ENCODE data around the gene CDKAL1.

Gene CDKAL1

DNA sequence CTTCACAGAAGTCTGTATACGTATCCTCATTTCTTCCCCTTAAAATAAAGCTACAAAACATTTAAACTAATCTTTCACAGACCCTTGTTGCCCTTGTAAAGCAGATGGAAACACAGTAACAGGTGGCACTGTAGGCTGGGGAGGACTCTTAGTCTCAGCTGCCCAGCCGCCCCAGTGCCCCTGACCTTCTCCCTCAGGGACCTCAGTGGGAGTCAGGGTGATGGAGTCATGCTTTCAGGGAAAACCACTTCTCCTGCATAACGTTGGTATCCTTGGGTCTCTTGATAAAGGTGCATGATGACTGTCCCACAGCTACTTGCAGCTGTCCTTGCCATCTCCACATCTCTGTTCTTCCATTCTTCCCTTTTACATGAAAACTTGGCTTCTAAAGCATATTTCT lies 198.6 kb downstream of the CDKAL1 start:
- TF ChIP-seq, protein P1, sequence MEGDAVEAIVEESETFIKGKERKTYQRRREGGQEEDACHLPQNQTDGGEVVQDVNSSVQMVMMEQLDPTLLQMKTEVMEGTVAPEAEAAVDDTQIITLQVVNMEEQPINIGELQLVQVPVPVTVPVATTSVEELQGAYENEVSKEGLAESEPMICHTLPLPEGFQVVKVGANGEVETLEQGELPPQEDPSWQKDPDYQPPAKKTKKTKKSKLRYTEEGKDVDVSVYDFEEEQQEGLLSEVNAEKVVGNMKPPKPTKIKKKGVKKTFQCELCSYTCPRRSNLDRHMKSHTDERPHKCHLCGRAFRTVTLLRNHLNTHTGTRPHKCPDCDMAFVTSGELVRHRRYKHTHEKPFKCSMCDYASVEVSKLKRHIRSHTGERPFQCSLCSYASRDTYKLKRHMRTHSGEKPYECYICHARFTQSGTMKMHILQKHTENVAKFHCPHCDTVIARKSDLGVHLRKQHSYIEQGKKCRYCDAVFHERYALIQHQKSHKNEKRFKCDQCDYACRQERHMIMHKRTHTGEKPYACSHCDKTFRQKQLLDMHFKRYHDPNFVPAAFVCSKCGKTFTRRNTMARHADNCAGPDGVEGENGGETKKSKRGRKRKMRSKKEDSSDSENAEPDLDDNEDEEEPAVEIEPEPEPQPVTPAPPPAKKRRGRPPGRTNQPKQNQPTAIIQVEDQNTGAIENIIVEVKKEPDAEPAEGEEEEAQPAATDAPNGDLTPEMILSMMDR (IDR thresholded peaks at IDR 0.05) = no peak
- H3K9ac ChIP-seq = no peak overlapping the region
- no peaks in the 10 kb centered on the region for H3K4me1 ChIP-seq
- no peak overlapping the region for H3K4me2 ChIP-seq (ENCODE audit: low read length)
- H3K27ac ChIP-seq = no peak overlapping the region
- H3K9me3 ChIP-seq (ENCODE audit: control insufficient read depth, low read length) = no peaks in the 10 kb centered on the region
- no peak overlapping the region for H3K4me3 ChIP-seq (ENCODE audit: low read depth, low read length)
- H3K27me3 ChIP-seq (ENCODE audit: control insufficient read depth, insufficient read depth, low read length) = no peaks in the 10 kb centered on the region
- no peak overlapping the region for H2AFZ ChIP-seq
- H3K36me3 ChIP-seq (ENCODE audit: control insufficient read depth, insufficient read depth, low read length) = no peaks in the 10 kb centered on the region
- H3K79me2 ChIP-seq = no peaks in the 10 kb centered on the region

DNA sequence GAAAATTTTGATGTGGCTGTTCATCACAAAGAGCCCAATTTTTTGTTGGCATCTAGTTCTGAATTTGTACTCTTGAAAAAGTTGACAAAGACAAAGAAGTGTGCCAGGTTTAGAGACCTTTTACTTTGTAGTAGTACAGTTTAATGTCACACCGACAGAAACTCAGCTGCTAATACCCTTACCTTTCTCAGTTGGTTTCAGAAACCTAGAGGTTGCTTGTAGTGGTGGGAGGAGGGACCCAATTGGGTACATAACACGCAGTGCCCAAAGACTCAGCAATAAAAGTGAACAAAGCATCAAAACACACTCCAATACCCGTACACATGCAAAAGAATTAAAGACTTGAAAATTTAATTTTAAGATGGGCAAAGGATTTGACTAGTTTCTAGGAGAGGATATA lies 203.7 kb downstream of the CDKAL1 start:
- Histone ChIP-seq H3K4me2 (ENCODE audit: low read length) (no peak overlapping the region), H3K4me1 (no peaks in the 10 kb centered on the region), H3K9me3 (ENCODE audit: control insufficient read depth, low read length) (no peaks in the 10 kb centered on the region), H3K9ac (no peak overlapping the region), H3K27ac (no peak overlapping the region), H3K27me3 (ENCODE audit: control insufficient read depth, insufficient read depth, low read length) (no peaks in the 10 kb centered on the region), H2AFZ (no peak overlapping the region), H3K79me2 (no peaks in the 10 kb centered on the region), H3K36me3 (ENCODE audit: control insufficient read depth, insufficient read depth, low read length) (no peaks in the 10 kb centered on the region), H3K4me3 (ENCODE audit: low read depth, low read length) (no peak overlapping the region)
- TF ChIP-seq, protein P1 (IDR thresholded peaks at IDR 0.05) = no peak

DNA sequence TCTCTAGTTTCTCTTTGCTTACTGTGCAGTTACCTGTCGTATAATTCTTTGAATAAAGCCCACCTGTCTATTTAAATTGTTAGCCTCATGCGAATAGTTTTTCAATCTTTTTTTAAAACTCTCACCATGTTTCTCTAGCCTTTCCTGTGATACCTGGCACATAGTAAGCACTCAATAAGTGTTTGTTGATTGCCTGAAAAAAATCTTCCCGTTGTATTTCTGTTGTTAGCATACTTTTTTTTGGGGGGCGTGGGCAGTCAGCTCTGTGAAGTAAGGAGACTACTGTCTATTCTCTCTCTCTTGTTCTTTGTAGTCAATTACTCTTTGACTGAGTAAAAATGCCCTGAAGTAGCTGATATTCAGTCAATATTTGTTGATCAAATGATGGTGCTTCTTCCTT lies 205.8 kb downstream of the CDKAL1 start:
- Histone ChIP-seq H3K4me1 (no peaks in the 10 kb centered on the region), H3K36me3 (ENCODE audit: control insufficient read depth, insufficient read depth, low read length) (no peaks in the 10 kb centered on the region), H3K27me3 (ENCODE audit: control insufficient read depth, insufficient read depth, low read length) (no peaks in the 10 kb centered on the region), H3K79me2 (no peaks in the 10 kb centered on the region), H3K9me3 (ENCODE audit: control insufficient read depth, low read length) (no peaks in the 10 kb centered on the region), H3K4me2 (ENCODE audit: low read length) (no peak overlapping the region), H3K9ac (no peak overlapping the region), H3K27ac (no peak overlapping the region), H3K4me3 (ENCODE audit: low read depth, low read length) (no peak overlapping the region), H2AFZ (no peak overlapping the region)
- TF ChIP-seq, protein P1 (IDR thresholded peaks at IDR 0.05) = no peak

DNA sequence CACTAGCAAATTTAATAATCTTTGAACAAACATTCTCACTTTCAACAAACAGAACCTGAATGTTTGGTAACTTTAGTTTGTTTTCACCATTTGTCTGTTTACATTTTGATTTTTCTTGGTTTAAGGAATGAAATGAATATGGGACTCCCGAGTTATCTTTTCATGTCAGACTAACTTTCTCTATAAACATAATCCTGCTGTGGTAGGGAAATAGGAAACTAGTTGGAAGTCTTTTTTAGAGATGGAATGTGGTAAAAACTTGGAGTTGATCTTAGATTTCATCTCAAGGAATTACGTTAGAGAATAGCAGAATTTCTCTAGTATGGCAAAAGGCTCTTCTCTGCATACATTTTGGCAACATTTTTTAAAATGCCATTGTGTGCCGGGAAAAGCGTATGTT lies 206.5 kb downstream of the CDKAL1 start:
- Histone ChIP-seq H3K4me1 (no peaks in the 10 kb centered on the region), H3K4me2 (ENCODE audit: low read length) (no peak overlapping the region), H3K27ac (no peak overlapping the region), H3K27me3 (ENCODE audit: control insufficient read depth, insufficient read depth, low read length) (no peaks in the 10 kb centered on the region), H3K9me3 (ENCODE audit: control insufficient read depth, low read length) (no peaks in the 10 kb centered on the region), H3K9ac (no peak overlapping the region), H3K4me3 (ENCODE audit: low read depth, low read length) (no peak overlapping the region), H3K36me3 (ENCODE audit: control insufficient read depth, insufficient read depth, low read length) (no peaks in the 10 kb centered on the region), H2AFZ (no peak overlapping the region), H3K79me2 (no peaks in the 10 kb centered on the region)
- TF ChIP-seq, protein P1 (IDR thresholded peaks at IDR 0.05) = no peak

DNA sequence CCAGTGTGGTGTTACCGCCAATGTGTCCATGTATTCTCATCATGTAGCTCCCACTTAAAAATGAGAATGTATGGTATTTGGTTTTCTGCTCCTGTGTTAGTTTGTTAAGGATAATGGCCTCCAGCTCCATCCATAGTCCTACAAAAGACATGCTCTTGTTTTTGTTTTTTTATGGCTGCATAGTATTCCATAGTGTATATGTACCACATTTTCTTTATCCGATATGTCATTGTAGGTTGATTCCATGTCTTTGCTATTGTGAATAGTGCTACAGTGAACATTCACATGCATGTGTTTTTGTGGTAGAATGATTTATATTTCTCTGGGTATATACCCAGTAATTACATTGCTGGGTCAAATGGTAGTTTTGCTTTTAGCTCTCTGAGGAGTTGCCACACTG lies 207.2 kb downstream of the CDKAL1 start:
- Histone ChIP-seq H3K4me2 (ENCODE audit: low read length) (no peak overlapping the region), H3K27me3 (ENCODE audit: control insufficient read depth, insufficient read depth, low read length) (no peaks in the 10 kb centered on the region), H3K36me3 (ENCODE audit: control insufficient read depth, insufficient read depth, low read length) (no peaks in the 10 kb centered on the region), H3K9ac (no peak overlapping the region), H3K27ac (no peak overlapping the region), H3K4me3 (ENCODE audit: low read depth, low read length) (no peak overlapping the region), H3K79me2 (no peaks in the 10 kb centered on the region), H3K4me1 (no peaks in the 10 kb centered on the region), H3K9me3 (ENCODE audit: control insufficient read depth, low read length) (no peaks in the 10 kb centered on the region), H2AFZ (no peak overlapping the region)
- TF ChIP-seq, protein P1 (IDR thresholded peaks at IDR 0.05) = no peak

Data from parathyroid adenoma (tissue), 2 donors.